Skin epidermis (tissue), 12 donors: ENCODE data around the gene PPP1R9A.
"Not testable (repeated sequence)": the region's sequence is repeated elsewhere in the genome, so short reads cannot be mapped to it uniquely, and the experiment has no call there.

Experiments used
- H3K27ac ChIP-seq, 21 experiments: fragments of 200-600 bp; sonication (generic) in 11 of 21; one replicate each; pipeline ENCODE4 v1.5.0; 2020; ENCODE audit warnings: mild to moderate bottlenecking in 3 of 21, inconsistent platforms in 2 of 21, moderate library complexity in 2 of 21
- H3K4me3 ChIP-seq, 7 experiments: fragments of 200-600 bp; sonication (generic) in 2 of 7; one replicate each; pipeline ENCODE4 v1.5.0; 2020; ENCODE audit warnings: inconsistent platforms in 2 of 7, mild to moderate bottlenecking in 2 of 7, moderate library complexity in 1 of 7

PPP1R9A gene

GRCh38 chr7:94971051-94971867 lies 63.9 kb downstream of the PPP1R9A start:
- no peak overlapping the region for H3K27ac ChIP-seq
- H3K4me3 ChIP-seq: no peak overlapping the region

- Histone ChIP-seq H3K27ac (no peak overlapping the region), H3K4me3 (no peak overlapping the region)
Measured at GRCh38 chr7:94972296-94972695, 64.9 kb downstream of the PPP1R9A start.

DNA sequence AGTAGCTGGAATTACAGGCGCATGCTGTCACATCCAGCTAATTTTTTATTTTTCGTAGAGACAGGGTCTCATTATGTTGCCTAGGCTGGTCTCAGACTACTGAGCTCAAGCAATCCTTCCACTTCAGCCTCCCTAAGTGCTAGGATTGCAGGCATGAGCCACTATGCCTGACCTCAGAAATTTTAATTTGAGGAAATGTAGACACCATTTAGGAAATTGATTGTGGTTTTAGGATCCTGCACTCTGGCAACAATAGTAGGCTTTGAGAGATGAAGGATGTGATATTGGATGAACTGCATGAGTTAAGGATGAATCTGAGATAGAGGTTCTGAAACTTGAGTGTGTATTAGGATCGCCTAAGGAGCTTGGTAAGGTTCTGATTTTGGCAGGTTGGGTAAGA lies 66.5 kb downstream of the PPP1R9A start:
- Histone ChIP-seq H3K4me3 (no peak overlapping the region), H3K27ac (no peak overlapping the region)

DNA sequence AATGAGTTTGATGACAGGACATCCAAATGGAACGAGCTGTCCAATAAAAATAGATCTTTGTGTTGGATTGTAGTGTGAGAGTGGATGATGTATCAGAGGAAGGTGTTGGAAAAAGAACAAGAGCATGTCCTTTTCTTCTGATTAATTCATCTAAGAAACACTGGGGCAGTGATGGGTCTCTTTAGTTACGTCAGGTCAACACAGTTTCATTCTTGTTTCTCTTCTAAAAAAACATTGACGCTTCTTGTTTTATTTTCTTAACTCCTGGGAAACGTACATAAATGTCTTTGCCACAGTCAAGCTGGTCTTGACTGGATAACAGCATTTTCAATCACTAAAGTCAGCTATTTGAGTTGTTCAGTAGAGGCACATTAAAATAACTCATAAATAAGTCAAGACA lies 67.0 kb downstream of the PPP1R9A start:
- H3K27ac ChIP-seq: no peak overlapping the region
- H3K4me3 ChIP-seq: no peak overlapping the region

- no peak overlapping the region for H3K4me3 ChIP-seq
- no peak overlapping the region for H3K27ac ChIP-seq
Measured at GRCh38 chr7:94975336-94975735, 67.9 kb downstream of the PPP1R9A start.

DNA sequence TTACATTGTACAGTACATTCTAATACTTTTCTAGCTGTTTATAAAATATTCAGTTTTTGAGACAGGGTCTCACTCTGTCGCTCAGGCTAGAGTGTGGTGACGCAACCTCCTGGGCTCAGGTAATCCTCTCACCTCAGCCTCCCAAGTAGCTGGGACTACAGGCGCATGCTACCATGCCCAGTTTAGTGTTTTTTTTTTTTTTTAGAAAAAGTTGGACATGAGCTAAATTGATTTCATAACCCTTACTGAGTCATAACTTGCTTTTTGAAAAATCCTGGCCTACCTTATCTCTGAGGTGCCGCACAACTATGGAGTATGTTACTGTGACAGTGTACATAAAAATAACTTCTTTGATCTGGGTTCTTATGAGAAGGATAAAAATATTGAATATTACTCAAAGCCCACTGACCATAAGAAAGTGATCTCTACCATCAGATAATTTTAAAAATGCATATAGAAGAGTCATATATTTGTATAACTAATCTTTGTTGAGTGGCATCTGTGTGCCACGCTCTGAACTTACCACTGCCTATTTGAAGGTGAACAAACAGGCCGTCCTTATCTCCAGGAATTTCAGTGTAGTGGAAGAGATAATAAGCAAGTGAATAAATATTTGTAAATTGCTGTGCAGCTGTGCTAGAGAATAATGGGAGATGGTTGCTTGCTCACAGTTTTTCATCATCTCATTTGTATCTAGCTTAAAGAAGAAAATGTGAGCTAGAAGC lies 73.2 kb downstream of the PPP1R9A start:
- Histone ChIP-seq H3K4me3 (no peak overlapping the region), H3K27ac (no peak overlapping the region)

- H3K27ac ChIP-seq: no peak overlapping the region
- H3K4me3 ChIP-seq: no peak overlapping the region
Measured at GRCh38 chr7:94995921-94996320, 88.5 kb downstream of the PPP1R9A start.

GRCh38 chr7:94996369-94996768 lies 89.0 kb downstream of the PPP1R9A start:
- no peak overlapping the region for H3K4me3 ChIP-seq
- H3K27ac ChIP-seq: no peak overlapping the region

GRCh38 chr7:94997547-94997946 lies 90.2 kb downstream of the PPP1R9A start:
- H3K4me3 ChIP-seq: no peak overlapping the region

GRCh38 chr7:94998266-94999068 lies 91.1 kb downstream of the PPP1R9A start:
- no peak overlapping the region for H3K4me3 ChIP-seq
- H3K27ac ChIP-seq: no peak overlapping the region

More at GRCh38 chr7:94997547-94997946, 90.2 kb downstream of the PPP1R9A start:
- H3K27ac ChIP-seq: no peak overlapping the region

DNA sequence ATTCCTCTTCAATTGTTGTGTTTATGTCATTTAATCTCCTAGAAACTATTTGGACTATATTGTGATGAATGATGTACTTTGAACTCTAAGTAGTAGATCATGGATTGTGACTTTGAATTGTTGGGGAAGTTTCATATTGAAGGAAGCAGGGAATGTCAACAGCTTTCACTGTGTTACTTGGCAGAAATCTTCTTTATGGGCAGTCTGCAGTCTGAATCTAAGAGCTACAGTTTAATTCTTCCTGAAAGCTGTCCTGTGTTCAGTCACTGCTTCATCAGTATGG lies 91.6 kb downstream of the PPP1R9A start:
- Histone ChIP-seq H3K4me3 (no peak overlapping the region), H3K27ac (no peak overlapping the region)

GRCh38 chr7:94999601-95000000 lies 92.2 kb downstream of the PPP1R9A start:
- H3K4me3 ChIP-seq, H3K27ac ChIP-seq: not testable (repeated sequence)

GRCh38 chr7:95001258-95001657 lies 93.9 kb downstream of the PPP1R9A start:
- H3K4me3 ChIP-seq: no peak overlapping the region
- no peak overlapping the region for H3K27ac ChIP-seq

- Histone ChIP-seq H3K27ac (no peak overlapping the region), H3K4me3 (no peak overlapping the region)
Measured at GRCh38 chr7:95001815-95002561, 94.6 kb downstream of the PPP1R9A start.

DNA sequence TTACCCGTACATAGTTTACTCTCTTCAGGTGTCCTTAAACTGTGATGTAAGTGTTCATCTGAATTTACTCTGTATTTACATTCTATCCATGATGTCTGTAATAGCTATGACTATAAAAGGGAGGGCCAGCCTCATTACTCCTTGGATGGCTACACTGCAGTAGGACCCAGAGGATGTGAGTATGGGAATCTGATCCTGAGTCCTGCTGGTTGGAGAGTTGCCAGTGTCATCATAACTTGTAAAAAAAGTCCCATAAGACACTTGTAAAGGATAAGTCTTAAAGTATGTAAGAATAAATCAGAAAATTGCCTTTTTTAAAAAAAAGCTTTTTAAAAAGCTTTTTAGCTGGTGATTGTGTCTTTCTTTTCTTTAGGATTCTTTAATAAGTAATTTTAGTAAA lies 95.4 kb downstream of the PPP1R9A start:
- no peak overlapping the region for H3K27ac ChIP-seq
- H3K4me3 ChIP-seq: no peak overlapping the region

GRCh38 chr7:95004618-95005247 lies 97.3 kb downstream of the PPP1R9A start:
- H3K27ac ChIP-seq: no peak overlapping the region
- no peak overlapping the region for H3K4me3 ChIP-seq

DNA sequence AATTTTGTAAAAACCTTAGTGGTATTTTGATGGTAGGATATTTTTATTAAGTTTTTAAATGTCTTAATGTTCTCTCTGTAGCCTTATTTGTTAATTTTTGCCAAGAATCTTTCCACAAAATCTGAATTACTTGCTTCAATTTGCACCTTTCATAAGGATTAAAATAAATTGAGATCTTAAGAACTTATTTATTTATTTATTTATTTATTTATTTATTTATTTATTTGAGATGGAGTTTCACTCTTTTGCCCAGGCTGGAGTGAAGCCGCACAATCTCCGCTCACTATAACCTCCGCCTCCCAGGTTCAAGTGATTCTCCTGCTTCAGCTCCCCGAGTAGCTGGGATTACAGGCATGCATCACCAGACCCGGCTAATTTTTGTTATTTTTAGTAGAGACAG lies 98.6 kb downstream of the PPP1R9A start:
- Histone ChIP-seq H3K4me3 (no peak overlapping the region), H3K27ac (no peak overlapping the region)

DNA sequence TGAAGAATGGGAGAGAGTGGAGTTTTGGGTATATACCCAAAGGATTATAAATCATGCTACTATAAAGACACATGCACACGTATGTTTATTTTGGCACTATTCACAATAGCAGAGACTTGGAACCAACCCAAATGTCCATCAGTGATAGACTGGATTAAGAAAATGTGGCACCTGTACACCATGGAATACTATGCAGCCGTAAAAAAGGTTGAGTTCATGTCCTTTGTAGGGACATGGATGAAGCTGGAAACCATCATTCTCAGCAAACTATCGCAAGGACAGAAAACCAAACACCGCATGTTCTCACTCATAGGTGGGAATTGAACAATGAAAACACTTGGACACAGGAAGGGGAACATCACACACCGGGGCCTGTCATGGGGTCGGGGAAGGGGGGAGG lies 101.4 kb downstream of the PPP1R9A start:
- not testable (repeated sequence) for H3K27ac ChIP-seq, H3K4me3 ChIP-seq

GRCh38 chr7:95011146-95011928 lies 103.9 kb downstream of the PPP1R9A start:
- Histone ChIP-seq H3K4me3 (no peak overlapping the region), H3K27ac (no peak overlapping the region)
